NT2/D1 (cell line): ENCODE results near the gene KCNT1.

Source experiments
- YY1 ChIP-seq: IDR thresholded peaks from 2 replicates; pipeline ENCODE4 v1.6.1; 2011; ENCODE audit not compliant: insufficient read length, insufficient read depth
- ZNF274 ChIP-seq: IDR thresholded peaks from 2 replicates; pipeline ENCODE4 v1.6.1; 2011; ENCODE audit warnings: mild to moderate bottlenecking, low read depth, low read length

- no peak for TF ChIP-seq YY1
- no peak for TF ChIP-seq ZNF274
Observed at GRCh38 chr9:135770203-135770535, 68.2 kb downstream of the KCNT1 start.
